ENCODE results near the gene ARHGAP44. TPM values are rescaled to one million over a fixed set of nuclear protein-coding genes. Genes with fewer than 3 reads are reported as not detected.

The ARHGAP44 gene
- polyA plus RNA-seq, 1 donor (not counting 4 experiments of a cell fraction or from before 2014, with no cell fraction given), result 2.2 TPM

DNA sequence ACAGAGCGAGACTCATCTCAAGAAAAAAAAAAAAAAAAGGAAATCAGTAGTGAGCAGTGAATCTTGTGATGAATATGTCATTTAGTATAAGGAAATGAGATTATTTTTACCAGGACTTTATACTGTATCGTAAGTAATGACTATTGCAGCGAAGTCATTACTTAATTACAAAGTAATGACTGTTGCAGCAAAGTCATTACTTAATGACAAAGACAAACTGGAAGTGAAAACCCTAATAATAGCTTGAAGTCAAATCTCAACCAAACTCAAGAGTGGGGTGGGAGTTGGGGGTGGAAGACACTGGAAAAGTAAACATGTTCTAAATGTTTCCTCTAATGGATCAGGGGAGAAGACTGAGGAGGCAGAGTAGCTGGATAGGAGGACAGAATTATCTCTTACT lies 76.5 kb downstream of the ARHGAP44 start:
- Histone ChIP-seq H3K27me3 (ENCODE audit: control insufficient read depth, extremely low read depth, insufficient read depth, low read length) (no peaks in the 10 kb centered on the region), H3K4me3 (ENCODE audit: control insufficient read depth in 2 of 3, extremely low read depth in 1 of 3, insufficient read depth in 2 of 3, low read depth in 1 of 3, low read length in 3 of 3) (no peak overlapping the region), H3K9ac (ENCODE audit: control insufficient read depth, extremely low read depth, insufficient read depth, low read length) (no peak overlapping the region), H3K79me2 (ENCODE audit: control insufficient read depth, insufficient read depth, low read length) (no peaks in the 10 kb centered on the region), H3K9me1 (ENCODE audit: control insufficient read depth, extremely low read depth, insufficient read depth, low read length) (no peaks in the 10 kb centered on the region), H4K20me1 (ENCODE audit: control insufficient read depth, extremely low read depth, insufficient read depth, low read length) (no peaks in the 10 kb centered on the region), H3K4me1 (ENCODE audit: control insufficient read depth, extremely low read depth, insufficient read depth, low read length) (no peaks in the 10 kb centered on the region), H3K27ac (ENCODE audit: control insufficient read depth, insufficient read depth, low read length) (no peak overlapping the region), H3K9me3 (ENCODE audit: control insufficient read depth, low read depth, low read length) (no peaks in the 10 kb centered on the region), H3K4me2 (ENCODE audit: control insufficient read depth, extremely low read depth, insufficient read depth, low read depth, low read length) (no peak overlapping the region), H2AFZ (ENCODE audit: control insufficient read depth, low read length) (no peak overlapping the region), H3K36me3 (ENCODE audit: control insufficient read depth in 2 of 2, extremely low read depth in 1 of 2, insufficient read depth in 2 of 2, low read length in 2 of 2) (no peaks in the 10 kb centered on the region)
- no peak for TF ChIP-seq EZH2 (IDR thresholded peaks at IDR 0.05; ENCODE audit: low read length)
- no peak for TF ChIP-seq CTCF (optimal IDR thresholded peaks at IDR 0.05 in 1 of 3, IDR thresholded peaks at IDR 0.05 in 1 of 3, conservative IDR thresholded peaks at IDR 0.05 in 1 of 3; ENCODE audit: extremely low read depth in 1 of 3, insufficient read depth in 2 of 3, low read length in 3 of 3)
- dilution Hi-C loops (cut with MboI; ENCODE audit: extremely low pct_ligation_motif_present, low sequenced_read_pairs), result no loop called here
- FAIRE-seq (no peak), DNase-seq (ENCODE audit: low read depth, low spot score) (no peak)

GRCh38 chr17:12866244-12866643 lies 76.9 kb downstream of the ARHGAP44 start:
- H3K36me3 ChIP-seq (ENCODE audit: control insufficient read depth in 2 of 2, extremely low read depth in 1 of 2, insufficient read depth in 2 of 2, low read length in 2 of 2), result no peaks in the 10 kb centered on the region
- H3K4me3 ChIP-seq (ENCODE audit: control insufficient read depth in 2 of 3, extremely low read depth in 1 of 3, insufficient read depth in 2 of 3, low read depth in 1 of 3, low read length in 3 of 3), result no peak overlapping the region
- H4K20me1 ChIP-seq (ENCODE audit: control insufficient read depth, extremely low read depth, insufficient read depth, low read length), result no peaks in the 10 kb centered on the region
- TF ChIP-seq CTCF (optimal IDR thresholded peaks at IDR 0.05 in 1 of 3, IDR thresholded peaks at IDR 0.05 in 1 of 3, conservative IDR thresholded peaks at IDR 0.05 in 1 of 3; ENCODE audit: extremely low read depth in 1 of 3, insufficient read depth in 2 of 3, low read length in 3 of 3), result no peak
- no peak for TF ChIP-seq EZH2 (IDR thresholded peaks at IDR 0.05; ENCODE audit: low read length)
- H3K9ac ChIP-seq (ENCODE audit: control insufficient read depth, extremely low read depth, insufficient read depth, low read length), result no peak overlapping the region
- H3K4me2 ChIP-seq (ENCODE audit: control insufficient read depth, extremely low read depth, insufficient read depth, low read depth, low read length), result no peak overlapping the region
- no peaks in the 10 kb centered on the region for H3K9me3 ChIP-seq (ENCODE audit: control insufficient read depth, low read depth, low read length)
- H2AFZ ChIP-seq (ENCODE audit: control insufficient read depth, low read length), result no peak overlapping the region
- dilution Hi-C loops (cut with MboI; ENCODE audit: extremely low pct_ligation_motif_present, low sequenced_read_pairs), result no loop called here
- H3K4me1 ChIP-seq (ENCODE audit: control insufficient read depth, extremely low read depth, insufficient read depth, low read length), result no peaks in the 10 kb centered on the region
- H3K9me1 ChIP-seq (ENCODE audit: control insufficient read depth, extremely low read depth, insufficient read depth, low read length), result no peaks in the 10 kb centered on the region
- H3K79me2 ChIP-seq (ENCODE audit: control insufficient read depth, insufficient read depth, low read length), result no peaks in the 10 kb centered on the region
- no peak overlapping the region for H3K27ac ChIP-seq (ENCODE audit: control insufficient read depth, insufficient read depth, low read length)
- no peaks in the 10 kb centered on the region for H3K27me3 ChIP-seq (ENCODE audit: control insufficient read depth, extremely low read depth, insufficient read depth, low read length)
- DNase-seq (ENCODE audit: low read depth, low spot score), result no peak
- FAIRE-seq, result no peak
